GM19025 (cell line): ENCODE results near the gene PICALM.
"Not testable (repeated sequence)": the region's sequence is repeated elsewhere in the genome, so short reads cannot be mapped to it uniquely, and the experiment has no call there.

ENCODE experiments used
- ATAC-seq: cut with Tn5 transposase; IDR thresholded peaks from one replicate; pipeline ENCODE4 v1.9.1; 2021; ENCODE audit warnings: mild to moderate bottlenecking, low read depth, moderate library complexity; ENCODE audit not compliant: unreplicated experiment

PICALM gene

GRCh38 chr11:86068951-86069407 is at the start of gene PICALM:
Gene PICALM (minus strand): TSS chr11:86069084. CDS start chr11:86068780, 304 bp downstream.
- ATAC-seq = peak; percentile 89

GRCh38 chr11:86118253-86118652 is 49.4 kb upstream of the PICALM start:
- no peak for ATAC-seq

- ATAC-seq = no peak
These were observed 48.8 kb upstream of the PICALM start for GRCh38 chr11:86117712-86118063.

- ATAC-seq = no peak
These were observed 48.3 kb upstream of the PICALM start for GRCh38 chr11:86117001-86117711.

GRCh38 chr11:86116386-86116726 is 47.5 kb upstream of the PICALM start:
- ATAC-seq = peak; percentile 77

GRCh38 chr11:86115542-86116385 is 46.9 kb upstream of the PICALM start:
- ATAC-seq = peak; percentile 35

- ATAC-seq = no peak
These were observed 40.2 kb upstream of the PICALM start for GRCh38 chr11:86108890-86109638.

GRCh38 chr11:86108191-86108590 is 39.3 kb upstream of the PICALM start:
- no peak for ATAC-seq

GRCh38 chr11:86106916-86107315 is 38.0 kb upstream of the PICALM start:
- no peak for ATAC-seq

GRCh38 chr11:86106031-86106430 is 37.1 kb upstream of the PICALM start:
- ATAC-seq = not testable (repeated sequence)

GRCh38 chr11:86105601-86106000 is 36.7 kb upstream of the PICALM start:
- not testable (repeated sequence) for ATAC-seq

- ATAC-seq = no peak
These were observed 34.9 kb upstream of the PICALM start for GRCh38 chr11:86103808-86104207.

- no peak for ATAC-seq
These were observed 33.1 kb upstream of the PICALM start for GRCh38 chr11:86101941-86102407.

GRCh38 chr11:86101493-86101892 is 32.6 kb upstream of the PICALM start:
- ATAC-seq = no peak

- no peak for ATAC-seq
These were observed 31.0 kb upstream of the PICALM start for GRCh38 chr11:86099874-86100273.

GRCh38 chr11:86097980-86098379 is 29.1 kb upstream of the PICALM start:
- no peak for ATAC-seq

- no peak for ATAC-seq
These were observed 22.7 kb upstream of the PICALM start for GRCh38 chr11:86091566-86091965.

- ATAC-seq = no peak
These were observed 22.2 kb upstream of the PICALM start for GRCh38 chr11:86091086-86091485.

- no peak for ATAC-seq
These were observed 20.8 kb upstream of the PICALM start for GRCh38 chr11:86089659-86090058.

GRCh38 chr11:86087688-86088087 is 18.8 kb upstream of the PICALM start:
- ATAC-seq = not testable (repeated sequence)

- ATAC-seq = no peak
These were observed 18.4 kb upstream of the PICALM start for GRCh38 chr11:86087256-86087655.
